Measurements from ENCODE around the gene AGAP1.

GRCh38 chr2:235626658-235627057 is 132.8 kb downstream of the AGAP1 start:
- TF ChIP-seq, protein P1, sequence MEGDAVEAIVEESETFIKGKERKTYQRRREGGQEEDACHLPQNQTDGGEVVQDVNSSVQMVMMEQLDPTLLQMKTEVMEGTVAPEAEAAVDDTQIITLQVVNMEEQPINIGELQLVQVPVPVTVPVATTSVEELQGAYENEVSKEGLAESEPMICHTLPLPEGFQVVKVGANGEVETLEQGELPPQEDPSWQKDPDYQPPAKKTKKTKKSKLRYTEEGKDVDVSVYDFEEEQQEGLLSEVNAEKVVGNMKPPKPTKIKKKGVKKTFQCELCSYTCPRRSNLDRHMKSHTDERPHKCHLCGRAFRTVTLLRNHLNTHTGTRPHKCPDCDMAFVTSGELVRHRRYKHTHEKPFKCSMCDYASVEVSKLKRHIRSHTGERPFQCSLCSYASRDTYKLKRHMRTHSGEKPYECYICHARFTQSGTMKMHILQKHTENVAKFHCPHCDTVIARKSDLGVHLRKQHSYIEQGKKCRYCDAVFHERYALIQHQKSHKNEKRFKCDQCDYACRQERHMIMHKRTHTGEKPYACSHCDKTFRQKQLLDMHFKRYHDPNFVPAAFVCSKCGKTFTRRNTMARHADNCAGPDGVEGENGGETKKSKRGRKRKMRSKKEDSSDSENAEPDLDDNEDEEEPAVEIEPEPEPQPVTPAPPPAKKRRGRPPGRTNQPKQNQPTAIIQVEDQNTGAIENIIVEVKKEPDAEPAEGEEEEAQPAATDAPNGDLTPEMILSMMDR (IDR thresholded peaks at IDR 0.05; ENCODE audit: low read depth, low read length, poor library complexity, severe bottlenecking), result no peak
- no peak for TF ChIP-seq EZH2phosphoT487 (IDR thresholded peaks at IDR 0.05; ENCODE audit: borderline replicate concordance, low read length)

Measured in DOHH2 (cell line).